H1 (cell line): Measurements from ENCODE around the gene OCSTAMP. TPM values are rescaled to one million over a fixed set of nuclear protein-coding genes. Genes with fewer than 3 reads are reported as not detected.

Experiments used
- CTCF ChIA-PET: fragments of 300-600 bp; sonication (Branson Sonifier 250); formaldehyde crosslinking; loops from one replicate; lab custom pipeline; 2021; ENCODE audit not compliant: partially characterized antibody; lab: Charles Lee
- POLR2A ChIA-PET: fragments of 300-600 bp; sonication (Branson Sonifier 250); formaldehyde crosslinking; loops from one replicate; lab custom pipeline; 2021; ENCODE audit warnings: inconsistent platforms; ENCODE audit not compliant: partially characterized antibody; lab: Charles Lee
- DNase-seq, 2 experiments: peaks; one replicate each; pipeline versions ENCODE4 v3.0.0 to v3.0.0-alpha.2; 2010 to 2022; ENCODE audit warnings: low spot score in 2 of 2, low read depth in 1 of 2, mixed read lengths in 1 of 2
- FAIRE-seq: peaks from 2 replicates; lab custom pipeline; 2011; peaks lifted over from hg19 to GRCh38; lab: Jason Lieb, UNC
- H2AFZ ChIP-seq: 2 replicates; pipeline ENCODE4 v1.8.1; 2012; ENCODE audit warnings: low read length, inconsistent platforms
- H2AK5ac ChIP-seq: 2 replicates; pipeline ENCODE4 v1.6.1; 2013; ENCODE audit warnings: low read depth, low read length
- H2BK120ac ChIP-seq: replicated peaks from 2 replicates; pipeline ENCODE3; 2013; ENCODE audit warnings: low read depth, low read length, inconsistent platforms
- H2BK12ac ChIP-seq: 2 replicates; pipeline ENCODE4 v1.6.1; 2013; ENCODE audit warnings: low read depth, low read length
- H2BK15ac ChIP-seq: 2 replicates; pipeline ENCODE4 v1.6.1; 2013; ENCODE audit warnings: low read length
- H2BK20ac ChIP-seq: 2 replicates; pipeline ENCODE4 v1.6.1; 2013; ENCODE audit warnings: low read length
- H2BK5ac ChIP-seq: 2 replicates; pipeline ENCODE4 v1.6.1; 2013; ENCODE audit warnings: low read depth, low read length
- H3K14ac ChIP-seq: 2 replicates; pipeline ENCODE4 v1.6.1; 2013; ENCODE audit warnings: inconsistent platforms; ENCODE audit not compliant: insufficient read length
- H3K18ac ChIP-seq: 2 replicates; pipeline ENCODE4 v1.6.1; 2013; ENCODE audit warnings: low read length; ENCODE audit errors: extremely low read depth
- H3K23ac ChIP-seq: 2 replicates; pipeline ENCODE4 v1.6.1; 2013; ENCODE audit warnings: inconsistent platforms; ENCODE audit not compliant: insufficient read length
- H3K23me2 ChIP-seq: 2 replicates; pipeline ENCODE4 v1.6.1; 2013; ENCODE audit warnings: low read depth, low read length
- H3K27ac ChIP-seq: 2 replicates; pipeline ENCODE4 v1.6.1; 2011; ENCODE audit warnings: low read depth, low read length, inconsistent platforms
- H3K27me3 ChIP-seq, 4 experiments: replicated peaks in 1 of 4; 1 replicate in 1 of 4; 2 replicates in 3 of 4; pipeline versions ENCODE4 v1.6.1 to v1.8.1; 2011 to 2013; ENCODE audit warnings: low read length in 3 of 4, mild to moderate bottlenecking in 3 of 4, inconsistent platforms in 2 of 4, mixed read lengths in 2 of 4, moderate library complexity in 1 of 4; ENCODE audit not compliant: control insufficient read depth in 3 of 4, insufficient read depth in 3 of 4; ENCODE audit errors: extremely low read depth in 1 of 4
- H3K36me3 ChIP-seq, 4 experiments: 2 replicates each; pipeline versions ENCODE4 v1.6.1 to v1.8.1; 2011 to 2013; ENCODE audit warnings: mild to moderate bottlenecking in 4 of 4, low read length in 3 of 4, moderate library complexity in 2 of 4, control low read depth in 1 of 4, inconsistent platforms in 1 of 4; ENCODE audit not compliant: insufficient read depth in 4 of 4, control insufficient read depth in 2 of 4
- H3K4ac ChIP-seq: replicated peaks from 2 replicates; pipeline ENCODE3; 2013; ENCODE audit warnings: low read length, low read depth, mixed read lengths, inconsistent platforms; ENCODE audit not compliant: insufficient read length
- H3K4me1 ChIP-seq, 4 experiments: replicated peaks in 1 of 4; 1 replicate in 1 of 4; 2 replicates in 3 of 4; pipeline versions ENCODE4 v1.6.1 to v1.8.1; 2011 to 2013; ENCODE audit warnings: low read length in 3 of 4, inconsistent platforms in 2 of 4, mixed read lengths in 1 of 4; ENCODE audit not compliant: insufficient read depth in 4 of 4, control insufficient read depth in 3 of 4
- H3K4me2 ChIP-seq, 2 experiments: 2 replicates each; pipeline versions ENCODE4 v1.6.1 to v1.8.1; 2011 to 2013; ENCODE audit warnings: low read depth in 2 of 2, low read length in 2 of 2, control low read depth in 1 of 2, inconsistent platforms in 1 of 2, mild to moderate bottlenecking in 1 of 2; ENCODE audit not compliant: insufficient read depth in 1 of 2
- H3K4me3 ChIP-seq, 4 experiments: fragments of 200-600, 300-600 bp in 1 of 4; sonication (generic), shearing (Covaris generic), sonication (Bioruptor Twin) in 1 of 4; 2 replicates each; pipeline versions ENCODE4 v1.5.1 to v1.8.1; 2011 to 2016; ENCODE audit warnings: low read length in 4 of 4, low read depth in 3 of 4, control low read depth in 2 of 4, inconsistent platforms in 2 of 4, mild to moderate bottlenecking in 2 of 4, mixed read lengths in 1 of 4, moderate library complexity in 1 of 4; ENCODE audit not compliant: insufficient read depth in 2 of 4; ENCODE audit errors: extremely low read depth in 1 of 4
- H3K56ac ChIP-seq: replicated peaks from 2 replicates; pipeline ENCODE3; 2013; ENCODE audit warnings: low read depth, mild to moderate bottlenecking, mixed read lengths, low read length, inconsistent platforms; ENCODE audit not compliant: insufficient read length
- H3K79me1 ChIP-seq: 2 replicates; pipeline ENCODE4 v1.6.1; 2013; ENCODE audit warnings: low read depth, low read length, control low read depth
- H3K79me2 ChIP-seq, 2 experiments: 2 replicates each; pipeline versions ENCODE4 v1.6.1 to v1.8.1; 2012 to 2013; ENCODE audit warnings: low read length in 2 of 2, mild to moderate bottlenecking in 2 of 2, inconsistent platforms in 1 of 2; ENCODE audit not compliant: insufficient read depth in 2 of 2, control insufficient read depth in 1 of 2
- H3K9ac ChIP-seq, 4 experiments: replicated peaks in 1 of 4; 1 replicate in 1 of 4; 2 replicates in 3 of 4; pipeline versions ENCODE4 v1.6.1 to v1.8.1; 2011 to 2013; ENCODE audit warnings: low read depth in 3 of 4, low read length in 3 of 4, control low read depth in 2 of 4, mild to moderate bottlenecking in 2 of 4, moderate library complexity in 2 of 4, inconsistent platforms in 1 of 4; ENCODE audit errors: extremely low read depth in 1 of 4
- H3K9me3 ChIP-seq, 2 experiments: 2 replicates each; pipeline versions ENCODE4 v1.6.1 to v1.8.1; 2012 to 2013; ENCODE audit warnings: mild to moderate bottlenecking in 2 of 2, moderate library complexity in 2 of 2, control low read depth in 1 of 2, inconsistent platforms in 1 of 2, low read depth in 1 of 2, low read length in 1 of 2, mixed read lengths in 1 of 2; ENCODE audit not compliant: insufficient read depth in 2 of 2
- H4K20me1 ChIP-seq, 2 experiments: replicated peaks in 1 of 2; 2 replicates each; pipeline versions ENCODE3 to v1.8.1; 2011 to 2013; ENCODE audit warnings: inconsistent platforms in 2 of 2, low read length in 2 of 2, mild to moderate bottlenecking in 1 of 2; ENCODE audit not compliant: insufficient read depth in 2 of 2, control insufficient read depth in 1 of 2
- H4K5ac ChIP-seq: 2 replicates; pipeline ENCODE4 v1.6.1; 2013; ENCODE audit warnings: low read length, low read depth, mixed read lengths, inconsistent platforms; ENCODE audit not compliant: insufficient read length
- H4K8ac ChIP-seq: 2 replicates; pipeline ENCODE4 v1.8.0; 2013; ENCODE audit warnings: mild to moderate bottlenecking, moderate library complexity, low read length, inconsistent platforms; ENCODE audit not compliant: insufficient read depth; ENCODE audit errors: extremely low read depth
- H4K91ac ChIP-seq: replicated peaks from 2 replicates; pipeline ENCODE3; 2013; ENCODE audit warnings: low read length, mixed read lengths, inconsistent platforms; ENCODE audit not compliant: insufficient read length
- CREB1 ChIP-seq: IDR thresholded peaks from 2 replicates; pipeline ENCODE4 v1.6.1; 2012; ENCODE audit warnings: inconsistent platforms
- EP300 ChIP-seq, 2 experiments: IDR thresholded peaks; 1 replicate in 1 of 2; 2 replicates in 1 of 2; pipeline ENCODE4 v1.6.1; 2011 to 2012; ENCODE audit warnings: low read depth in 2 of 2, low read length in 2 of 2, mild to moderate bottlenecking in 2 of 2, borderline replicate concordance in 1 of 2, inconsistent platforms in 1 of 2, moderate library complexity in 1 of 2
- KDM4A ChIP-seq: IDR thresholded peaks from one replicate; pipeline ENCODE4 v1.7.1; 2012; ENCODE audit warnings: low read depth, mild to moderate bottlenecking, moderate library complexity, low read length, inconsistent platforms; ENCODE audit not compliant: severe bottlenecking
- POLR2A ChIP-seq, 2 experiments: IDR thresholded peaks; 1 replicate in 1 of 2; 2 replicates in 1 of 2; pipeline ENCODE4 v1.6.1; 2011; ENCODE audit warnings: low read depth in 2 of 2, low read length in 2 of 2, mild to moderate bottlenecking in 2 of 2; ENCODE audit errors: control extremely low read depth in 1 of 2
- RXRA ChIP-seq: IDR thresholded peaks from 2 replicates; pipeline ENCODE4 v1.6.1; 2011; ENCODE audit warnings: low read depth, mild to moderate bottlenecking, low read length, moderate library complexity; ENCODE audit not compliant: insufficient read depth
- SAP30 ChIP-seq: fragments of 300-600 bp; sonication (generic); IDR thresholded peaks from 2 replicates; pipeline ENCODE4 v1.7.1; 2012; ENCODE audit warnings: low read length, moderate library complexity, mild to moderate bottlenecking, inconsistent platforms; ENCODE audit not compliant: insufficient read depth, insufficient replicate concordance
- SIRT6 ChIP-seq: IDR thresholded peaks from one replicate; pipeline ENCODE4 v1.7.1; 2012; ENCODE audit warnings: low read length, inconsistent platforms
- TAF7 ChIP-seq: optimal IDR thresholded peaks from 2 replicates; pipeline ENCODE3; 2011; ENCODE audit warnings: low read depth, mild to moderate bottlenecking, inconsistent platforms, low read length, moderate library complexity, borderline replicate concordance
- TBP ChIP-seq: IDR thresholded peaks from 2 replicates; pipeline ENCODE4 v1.6.1; 2011; ENCODE audit warnings: low read depth, low read length, improper control_type of control experiment
- TCF12 ChIP-seq: IDR thresholded peaks from 2 replicates; pipeline ENCODE4 v1.6.1; 2011; ENCODE audit warnings: low read depth, mild to moderate bottlenecking, low read length
- YY1 ChIP-seq: IDR thresholded peaks from 2 replicates; pipeline ENCODE4 v1.6.1; 2011; ENCODE audit warnings: low read depth, mild to moderate bottlenecking, low read length
- ZNF274 ChIP-seq: IDR thresholded peaks from 2 replicates; pipeline ENCODE4 v1.7.0; 2012; ENCODE audit warnings: low read length, borderline replicate concordance; ENCODE audit errors: extremely low read depth
- WGBS, 2 experiments: shearing (Covaris generic) in 1 of 2; methylation state at CpG; one replicate each; pipeline versions ENCODE4 v1.1.6 to v1.1.7; 2013 to 2015; ENCODE audit warnings: low lambda C conversion rate in 2 of 2, mixed read lengths in 2 of 2, inconsistent platforms in 1 of 2, low coverage in 1 of 2, missing lambda C conversion rate in 1 of 2; ENCODE audit not compliant: insufficient replicate concordance in 2 of 2, insufficient coverage in 1 of 2, insufficient read length in 1 of 2; ENCODE audit errors: extremely low coverage in 1 of 2, missing lambda C conversion rate in 1 of 2; 5-methylcytosine and 5-hydroxymethylcytosine counted together
- polyA plus RNA-seq, 7 experiments: library from polyadenylated mRNA; depleted of rRNA in 3 of 7; stranded (reverse) in 5 of 7; unstranded in 2 of 7; fragments of >200 nt in 5 of 7; fragments of 200-250 nt in 2 of 7; gene quantifications; 1 replicate in 5 of 7; 2 replicates in 1 of 7; 4 replicates in 1 of 7; pipeline versions ENCODE4 v1.2.1 to v1.2.3, GENCODE V29; 2011 to 2013; ENCODE audit warnings: missing spikeins in 2 of 7, mixed read lengths in 2 of 7
- total RNA-seq: library from RNA; stranded (reverse); fragmentation: NEBNext Ultra II Directional; extraction: Animal tissue kit (Norgen Biotek cat#: 25700); gene quantifications from 2 replicates; pipeline ENCODE4 v1.2.1, GENCODE V29; 2021

Gene OCSTAMP
- total and polyA plus RNA-seq, 2 of the 8 experiments (the other 6 are each of a cell fraction or from before 2014, with no cell fraction given), result 0.09 to 0.13 TPM

DNA sequence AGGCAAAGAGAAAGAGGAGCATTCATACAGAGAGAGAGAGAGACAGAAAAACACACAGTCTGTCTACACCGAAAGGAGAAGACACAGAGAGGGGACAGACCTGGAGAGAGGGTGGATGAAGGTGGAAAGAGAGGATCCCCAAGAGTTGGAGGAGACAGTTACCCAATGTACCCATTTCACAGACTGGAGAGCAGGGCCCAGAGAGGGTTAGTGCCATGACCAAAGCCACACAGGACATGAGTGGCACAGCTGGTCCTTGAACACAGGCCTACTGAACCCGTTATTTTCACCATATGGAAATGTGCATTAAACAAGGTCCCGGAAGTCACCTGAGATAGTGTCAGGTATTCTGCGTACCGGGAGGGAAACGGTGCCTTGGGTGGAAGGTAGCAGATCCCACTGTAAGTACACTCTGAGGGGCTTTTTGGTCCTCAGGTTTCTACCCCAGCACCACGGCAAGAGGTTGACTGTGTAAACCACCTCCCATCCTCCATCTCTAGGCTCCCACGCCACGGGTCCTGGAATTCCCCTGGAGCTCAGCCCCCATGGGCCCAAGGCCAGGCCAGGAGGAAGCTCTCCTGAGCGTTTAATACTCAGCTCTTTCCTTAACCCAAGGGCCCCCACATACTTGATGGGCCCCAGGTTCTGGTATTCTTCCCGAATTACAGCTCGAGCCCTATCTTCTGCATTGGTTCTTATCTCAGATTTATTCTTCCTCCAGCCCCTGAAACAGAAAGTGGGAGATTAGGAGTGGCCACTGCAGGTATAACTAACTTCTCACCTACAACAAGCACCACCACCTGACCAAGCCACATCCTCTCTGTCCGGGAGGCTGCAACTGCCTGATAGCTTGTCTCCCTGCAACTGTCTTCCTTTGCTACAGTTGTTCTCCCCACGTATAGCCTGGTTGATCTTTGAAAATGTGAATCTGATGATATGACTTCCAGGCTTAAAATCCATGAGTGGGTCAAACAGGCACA is 38.4 kb upstream of the OCSTAMP start:
- no peaks in the 10 kb centered on the region for H3K9me3 ChIP-seq
- H3K27me3 ChIP-seq, result no peaks in the 10 kb centered on the region
- peaks cover 3 to 8% (median 7%) of the 10 kb centered on the region in 4 experiments; a peak in 5 of 7 replicates for H3K4me1 ChIP-seq
- no peak overlapping the region for H2BK5ac ChIP-seq
- no peaks in the 10 kb centered on the region for H4K20me1 ChIP-seq
- H2BK120ac ChIP-seq, result no peak overlapping the region
- no peak overlapping the region for H4K5ac ChIP-seq
- no peaks in the 10 kb centered on the region; the same call in 1 of the 2 replicates for H3K23me2 ChIP-seq
- peak overlapping the region; percentile 49; the same call in 1 of the 2 replicates for H2BK20ac ChIP-seq
- no peak overlapping the region for H4K8ac ChIP-seq
- H3K18ac ChIP-seq, result no peak overlapping the region
- FAIRE-seq, result no peak
- no peak overlapping the region for H2AFZ ChIP-seq
- WGBS, 2 experiments, result 89% methylated on average over 14 of the region's 14 CpGs; no CpG with 5 or more reads in 1 of the 2 experiments
- H4K91ac ChIP-seq, result no peak overlapping the region
- ChIA-PET POLR2A (interaction anchor here (0.7 kb wide), 1 partner anchor 44 kb away, joined by 3 read pairs; no protein-coding TSS in a partner anchor), CTCF (interaction anchor here (1.0 to 1.6 kb wide), 2 partner anchors 44 to 62 kb away, joined by 3 read pairs; partner anchors contain the start of gene SLC13A3)
- 0 out of 8 replicates have a peak, but pooled peaks cover 0 to 5% (median 0%) of the 10 kb centered on the region in 4 experiments for H3K36me3 ChIP-seq
- no peak overlapping the region for H2BK15ac ChIP-seq
- no peak overlapping the region for H3K4ac ChIP-seq
- no peak overlapping the region for H2AK5ac ChIP-seq
- H3K23ac ChIP-seq, result no peak overlapping the region
- H2BK12ac ChIP-seq, result no peak overlapping the region
- no peak overlapping the region for H3K4me3 ChIP-seq
- no peak overlapping the region for H3K27ac ChIP-seq
- no peak overlapping the region for H3K9ac ChIP-seq
- H3K4me2 ChIP-seq, result no peak overlapping the region
- DNase-seq, result no peak
- H3K79me1 ChIP-seq, result no peaks in the 10 kb centered on the region
- H3K14ac ChIP-seq, result no peak overlapping the region
- H3K79me2 ChIP-seq, result no peaks in the 10 kb centered on the region
- H3K56ac ChIP-seq, result no peak overlapping the region
- no peak for TF ChIP-seq EP300 (IDR thresholded peaks at IDR 0.05; ENCODE audit: borderline replicate concordance in 1 of 2, low read depth in 2 of 2, low read length in 2 of 2)
- no peak for TF ChIP-seq YY1
- no peak for TF ChIP-seq TBP
- TF ChIP-seq TAF7, result no peak
- TF ChIP-seq CREB1, result no peak
- TF ChIP-seq ZNF274, result no peak
- TF ChIP-seq SIRT6, result no peak
- TF ChIP-seq KDM4A, result no peak
- TF ChIP-seq TCF12, result no peak
- no peak for TF ChIP-seq RXRA
- TF ChIP-seq POLR2A (IDR thresholded peaks at IDR 0.05; ENCODE audit: control extremely low read depth in 1 of 2, low read depth in 2 of 2, low read length in 2 of 2), result no peak
- TF ChIP-seq SAP30, result no peak
